ENCODE data around the gene SARM1.

The SARM1 gene

GRCh38 chr17:28342313-28342712 lies 29.2 kb upstream of the SARM1 start:
- no peak for DNase-seq

- DNase-seq, result no peak
Measured at GRCh38 chr17:28343491-28343932, 28.0 kb upstream of the SARM1 start.

GRCh38 chr17:28344011-28344410 lies 27.5 kb upstream of the SARM1 start:
- DNase-seq, result no peak

GRCh38 chr17:28344435-28344901 lies 27.0 kb upstream of the SARM1 start:
- DNase-seq, result no peak

GRCh38 chr17:28345419-28346198 lies 25.9 kb upstream of the SARM1 start:
- no peak for DNase-seq

- no peak for DNase-seq
Measured at GRCh38 chr17:28346199-28346580, 25.3 kb upstream of the SARM1 start.

GRCh38 chr17:28346746-28347246 lies 24.7 kb upstream of the SARM1 start:
- peak; percentile 16 for DNase-seq

GRCh38 chr17:28347261-28347891 lies 24.1 kb upstream of the SARM1 start:
- no peak for DNase-seq

GRCh38 chr17:28348979-28349378 lies 22.5 kb upstream of the SARM1 start:
- DNase-seq, result no peak

GRCh38 chr17:28350271-28350670 lies 21.2 kb upstream of the SARM1 start:
- no peak for DNase-seq

- peak; percentile 98 for DNase-seq
Measured at GRCh38 chr17:28357061-28357900, 14.2 kb upstream of the SARM1 start, which contains the start of gene POLDIP2. Gene POLDIP2 (minus strand): TSS chr17:28357527. CDS start chr17:28357448, 79 bp downstream.

GRCh38 chr17:28357901-28358197 lies 13.6 kb upstream of the SARM1 start:
- DNase-seq, result no peak

GRCh38 chr17:28363186-28363585 lies 8.3 kb upstream of the SARM1 start:
- no peak for DNase-seq

GRCh38 chr17:28363776-28364650 lies 7.5 kb upstream of the SARM1 start:
- no peak for DNase-seq

- no peak for DNase-seq
Measured at GRCh38 chr17:28364665-28365363, 6.7 kb upstream of the SARM1 start, which contains the start of gene SEBOX. Gene SEBOX (minus strand): TSS chr17:28365199. CDS start chr17:28365151, 48 bp downstream.

- no peak for DNase-seq
Measured at GRCh38 chr17:28365487-28365886, 6.0 kb upstream of the SARM1 start.

GRCh38 chr17:28366605-28367004 lies 4.9 kb upstream of the SARM1 start:
- peak; percentile 49 for DNase-seq

- DNase-seq, result no peak
Measured at GRCh38 chr17:28367641-28368305, 3.7 kb upstream of the SARM1 start.

- DNase-seq, result no peak
Measured at GRCh38 chr17:28368306-28368831, 3.1 kb upstream of the SARM1 start.

- DNase-seq, result no peak
Measured at GRCh38 chr17:28368915-28369683, 2.4 kb upstream of the SARM1 start.

Data from OCI-M1 (cell line).